Measurements from ENCODE around the gene BRF1. TPM values are rescaled to one million over a fixed set of nuclear protein-coding genes. Genes with fewer than 3 reads are reported as not detected.

BRF1 gene
- total RNA-seq, 2 donors from 2014 or later: 31.3 to 34.5 TPM

GRCh38 chr14:105271224-105271890 is 29.4 kb downstream of the BRF1 start:
- H3K27me3 Mint-ChIP-seq (ENCODE audit: low read depth): no peaks in the 10 kb centered on the region
- DNase-seq: no peak
- H3K9me3 Mint-ChIP-seq: no peaks in the 10 kb centered on the region
- peaks cover 4% of the 10 kb centered on the region for H3K4me1 Mint-ChIP-seq (ENCODE audit: low read depth)
- H3K27ac Mint-ChIP-seq: no peak overlapping the region
- no peaks in the 10 kb centered on the region for H3K36me3 Mint-ChIP-seq (ENCODE audit: insufficient read depth in 2 of 2)
- ATAC-seq (replicated peaks in 1 of 2): no peak
- H3K4me3 Mint-ChIP-seq: no peak overlapping the region

- Mint-ChIP-seq H3K36me3 (ENCODE audit: insufficient read depth in 2 of 2) (no peaks in the 10 kb centered on the region), H3K27me3 (ENCODE audit: low read depth) (no peaks in the 10 kb centered on the region), H3K27ac (no peak overlapping the region), H3K9me3 (no peaks in the 10 kb centered on the region), H3K4me1 (ENCODE audit: low read depth) (peaks cover 4% of the 10 kb centered on the region), H3K4me3 (no peak overlapping the region)
- DNase-seq (no peak), ATAC-seq (replicated peaks in 1 of 2) (no peak)
Measured at GRCh38 chr14:105269405-105269804, 31.4 kb downstream of the BRF1 start.

GRCh38 chr14:105268736-105269354 is 32.0 kb downstream of the BRF1 start:
- DNase-seq (no peak), ATAC-seq (replicated peaks in 1 of 2) (no peak)
- Mint-ChIP-seq H3K4me1 (ENCODE audit: low read depth) (peaks cover 4% of the 10 kb centered on the region), H3K9me3 (no peaks in the 10 kb centered on the region), H3K4me3 (no peak overlapping the region), H3K27ac (no peak overlapping the region), H3K27me3 (ENCODE audit: low read depth) (no peaks in the 10 kb centered on the region), H3K36me3 (ENCODE audit: insufficient read depth in 2 of 2) (no peaks in the 10 kb centered on the region)

- no peaks in the 10 kb centered on the region for H3K36me3 Mint-ChIP-seq (ENCODE audit: insufficient read depth in 2 of 2)
- no peak overlapping the region for H3K27ac Mint-ChIP-seq
Measured at GRCh38 chr14:105267820-105268548, 32.8 kb downstream of the BRF1 start.

GRCh38 chr14:105261781-105262180 is 39.0 kb downstream of the BRF1 start:
- H3K9me3 Mint-ChIP-seq: no peaks in the 10 kb centered on the region
- H3K27me3 Mint-ChIP-seq (ENCODE audit: low read depth): no peaks in the 10 kb centered on the region
- H3K4me1 Mint-ChIP-seq (ENCODE audit: low read depth): no peaks in the 10 kb centered on the region
- no peak overlapping the region for H3K27ac Mint-ChIP-seq
- ATAC-seq (replicated peaks in 1 of 2) (no peak), DNase-seq (no peak)
- H3K36me3 Mint-ChIP-seq (ENCODE audit: insufficient read depth in 2 of 2): no peaks in the 10 kb centered on the region
- H3K4me3 Mint-ChIP-seq: no peak overlapping the region

More at GRCh38 chr14:105267820-105268548, 32.8 kb downstream of the BRF1 start:
- no peak overlapping the region for H3K4me3 Mint-ChIP-seq
- peaks cover 4% of the 10 kb centered on the region for H3K4me1 Mint-ChIP-seq (ENCODE audit: low read depth)
- ATAC-seq (replicated peaks in 1 of 2): no peak
- DNase-seq: no peak
- H3K9me3 Mint-ChIP-seq: no peaks in the 10 kb centered on the region
- H3K27me3 Mint-ChIP-seq (ENCODE audit: low read depth): no peaks in the 10 kb centered on the region

GRCh38 chr14:105260959-105261358 is 39.8 kb downstream of the BRF1 start:
- DNase-seq: no peak
- no peak overlapping the region for H3K27ac Mint-ChIP-seq
- no peaks in the 10 kb centered on the region for H3K4me1 Mint-ChIP-seq (ENCODE audit: low read depth)
- H3K36me3 Mint-ChIP-seq (ENCODE audit: insufficient read depth in 2 of 2): no peaks in the 10 kb centered on the region
- H3K27me3 Mint-ChIP-seq (ENCODE audit: low read depth): no peaks in the 10 kb centered on the region
- no peak for ATAC-seq (replicated peaks in 1 of 2)
- no peaks in the 10 kb centered on the region for H3K9me3 Mint-ChIP-seq
- no peak overlapping the region for H3K4me3 Mint-ChIP-seq

- Mint-ChIP-seq H3K27me3 (ENCODE audit: low read depth) (no peaks in the 10 kb centered on the region), H3K4me1 (ENCODE audit: low read depth) (no peaks in the 10 kb centered on the region), H3K9me3 (no peaks in the 10 kb centered on the region), H3K36me3 (ENCODE audit: insufficient read depth in 2 of 2) (no peaks in the 10 kb centered on the region), H3K4me3 (no peak overlapping the region), H3K27ac (no peak overlapping the region)
- no peak for DNase-seq
- no peak for ATAC-seq (replicated peaks in 1 of 2)
Measured at GRCh38 chr14:105258846-105259245, 42.0 kb downstream of the BRF1 start.

- no peak overlapping the region for H3K4me3 Mint-ChIP-seq
- ATAC-seq (replicated peaks in 1 of 2) (no peak), DNase-seq (no peak)
- H3K36me3 Mint-ChIP-seq (ENCODE audit: insufficient read depth in 2 of 2): no peaks in the 10 kb centered on the region
- no peaks in the 10 kb centered on the region for H3K4me1 Mint-ChIP-seq (ENCODE audit: low read depth)
- H3K27ac Mint-ChIP-seq: no peak overlapping the region
- no peaks in the 10 kb centered on the region for H3K9me3 Mint-ChIP-seq
- H3K27me3 Mint-ChIP-seq (ENCODE audit: low read depth): no peaks in the 10 kb centered on the region
Measured at GRCh38 chr14:105257464-105257863, 43.3 kb downstream of the BRF1 start.

- H3K4me1 Mint-ChIP-seq (ENCODE audit: low read depth): no peaks in the 10 kb centered on the region
- no peak for ATAC-seq (replicated peaks in 1 of 2)
- H3K27me3 Mint-ChIP-seq (ENCODE audit: low read depth): no peaks in the 10 kb centered on the region
- H3K27ac Mint-ChIP-seq: no peak overlapping the region
- no peaks in the 10 kb centered on the region for H3K9me3 Mint-ChIP-seq
- H3K36me3 Mint-ChIP-seq (ENCODE audit: insufficient read depth in 2 of 2): no peaks in the 10 kb centered on the region
- H3K4me3 Mint-ChIP-seq: no peak overlapping the region
- no peak for DNase-seq
Measured at GRCh38 chr14:105256292-105256960, 44.4 kb downstream of the BRF1 start.

GRCh38 chr14:105255021-105255507 is 45.7 kb downstream of the BRF1 start:
- ATAC-seq (replicated peaks in 1 of 2) (no peak), DNase-seq (no peak)
- peaks cover 3% of the 10 kb centered on the region for H3K4me1 Mint-ChIP-seq (ENCODE audit: low read depth)
- H3K4me3 Mint-ChIP-seq: no peak overlapping the region
- H3K36me3 Mint-ChIP-seq (ENCODE audit: insufficient read depth in 2 of 2): peaks cover 0 to 4% of the 10 kb centered on the region in 2 donors
- no peaks in the 10 kb centered on the region for H3K27me3 Mint-ChIP-seq (ENCODE audit: low read depth)
- no peak overlapping the region for H3K27ac Mint-ChIP-seq
- no peaks in the 10 kb centered on the region for H3K9me3 Mint-ChIP-seq

GRCh38 chr14:105253329-105253682 is 47.5 kb downstream of the BRF1 start:
- Mint-ChIP-seq H3K4me1 (ENCODE audit: low read depth) (peaks cover 11% of the 10 kb centered on the region), H3K27me3 (ENCODE audit: low read depth) (no peaks in the 10 kb centered on the region), H3K4me3 (no peak overlapping the region), H3K9me3 (no peaks in the 10 kb centered on the region), H3K36me3 (ENCODE audit: insufficient read depth in 2 of 2) (peaks cover 0 to 4% of the 10 kb centered on the region in 2 donors), H3K27ac (no peak overlapping the region)
- no peak for DNase-seq
- no peak for ATAC-seq (replicated peaks in 1 of 2)

GRCh38 chr14:105252552-105253328 is 48.1 kb downstream of the BRF1 start:
- ATAC-seq (replicated peaks in 1 of 2): no peak
- Mint-ChIP-seq H3K36me3 (ENCODE audit: insufficient read depth in 2 of 2) (peaks cover 0 to 4% of the 10 kb centered on the region in 2 donors), H3K27ac (no peak overlapping the region), H3K4me1 (ENCODE audit: low read depth) (peaks cover 11% of the 10 kb centered on the region), H3K4me3 (no peak overlapping the region), H3K9me3 (no peaks in the 10 kb centered on the region), H3K27me3 (ENCODE audit: low read depth) (no peaks in the 10 kb centered on the region)
- no peak for DNase-seq
